Endodermal cell (in vitro differentiated cells): ENCODE data around the gene NUDT8. TPM values are rescaled to one million over a fixed set of nuclear protein-coding genes. Genes with fewer than 3 reads are reported as not detected.
"Not testable (repeated sequence)": the region's sequence is repeated elsewhere in the genome, so short reads cannot be mapped to it uniquely, and the experiment has no call there.

Experiments used
- DNase-seq: peaks from one replicate; pipeline ENCODE4 v3.0.0-alpha.2; 2017
- H3K27ac ChIP-seq: 2 replicates; pipeline ENCODE4 v1.5.1; 2013; ENCODE audit warnings: mild to moderate bottlenecking, low read depth, low read length, moderate library complexity
- H3K27me3 ChIP-seq: 2 replicates; pipeline ENCODE4 v1.6.1; 2013; ENCODE audit warnings: mild to moderate bottlenecking, low read length, moderate library complexity; ENCODE audit not compliant: insufficient read depth, control insufficient read depth, poor library complexity, severe bottlenecking
- H3K36me3 ChIP-seq: 2 replicates; pipeline ENCODE4 v1.7.0; 2013; ENCODE audit warnings: mild to moderate bottlenecking, low read length, moderate library complexity; ENCODE audit not compliant: control insufficient read depth, insufficient read depth
- H3K4me1 ChIP-seq: one replicate; pipeline ENCODE4 v1.7.0; 2013; ENCODE audit warnings: low read length; ENCODE audit not compliant: control insufficient read depth, insufficient read depth
- H3K4me3 ChIP-seq: 2 replicates; pipeline ENCODE4 v1.5.1; 2013; ENCODE audit warnings: mild to moderate bottlenecking, low read length, moderate library complexity
- H3K9ac ChIP-seq: 2 replicates; pipeline ENCODE4 v1.6.1; 2013; ENCODE audit warnings: mild to moderate bottlenecking, low read length, moderate library complexity; ENCODE audit not compliant: poor library complexity, severe bottlenecking; ENCODE audit errors: extremely low read depth
- H3K9me3 ChIP-seq: 2 replicates; pipeline ENCODE4 v1.6.1; 2013; ENCODE audit warnings: mild to moderate bottlenecking, low read length, moderate library complexity; ENCODE audit not compliant: control insufficient read depth
- H3K27ac Mint-ChIP-seq: 2 replicates; pipeline ENCODE4 v1.8.0; 2020; ENCODE audit warnings: mixed read lengths
- H3K27me3 Mint-ChIP-seq: 2 replicates; pipeline ENCODE4 v1.8.0; 2021; ENCODE audit warnings: mild to moderate bottlenecking, mixed read lengths; ENCODE audit not compliant: insufficient read depth
- H3K36me3 Mint-ChIP-seq: 2 replicates; pipeline ENCODE4 v1.8.0; 2020; ENCODE audit warnings: low read depth, mixed read lengths
- H3K4me1 Mint-ChIP-seq: 2 replicates; pipeline ENCODE4 v1.8.0; 2020; ENCODE audit warnings: mixed read lengths
- H3K4me3 Mint-ChIP-seq: 2 replicates; pipeline ENCODE4 v1.8.0; 2020; ENCODE audit warnings: mild to moderate bottlenecking, moderate library complexity, mixed read lengths
- H3K9me3 Mint-ChIP-seq: 2 replicates; pipeline ENCODE4 v1.8.0; 2020; ENCODE audit warnings: mild to moderate bottlenecking, mixed read lengths
- WGBS, 2 experiments: methylation state at CpG; one replicate each; pipeline versions ENCODE4 v1.1.5 to v1.1.7; 2013; ENCODE audit warnings: missing lambda C conversion rate in 2 of 2, mixed read lengths in 1 of 2; ENCODE audit not compliant: insufficient coverage in 1 of 2, insufficient read length in 1 of 2; 5-methylcytosine and 5-hydroxymethylcytosine counted together
- total RNA-seq, 2 donors: library from RNA; stranded (reverse); fragmentation: NEBNext Ultra II Directional in 1 of 2; extraction: Animal tissue kit (Norgen Biotek cat#: 25700) in 1 of 2; gene quantifications; 2 replicates in 1 of 2; 3 replicates in 1 of 2; pipeline ENCODE4 v1.2.1, GENCODE V29; 2021
- TF ChIP-seq, protein P1 (sequence below): fragments of 200-600 bp; sonication (generic); conservative IDR thresholded peaks from 2 replicates; pipeline ENCODE4 v1.5.0; 2021; ENCODE audit warnings: antibody characterized with exemption, mild to moderate bottlenecking

NUDT8 gene
- total RNA-seq, 2 donors from 2014 or later: 9.5 to 13.1 TPM

DNA sequence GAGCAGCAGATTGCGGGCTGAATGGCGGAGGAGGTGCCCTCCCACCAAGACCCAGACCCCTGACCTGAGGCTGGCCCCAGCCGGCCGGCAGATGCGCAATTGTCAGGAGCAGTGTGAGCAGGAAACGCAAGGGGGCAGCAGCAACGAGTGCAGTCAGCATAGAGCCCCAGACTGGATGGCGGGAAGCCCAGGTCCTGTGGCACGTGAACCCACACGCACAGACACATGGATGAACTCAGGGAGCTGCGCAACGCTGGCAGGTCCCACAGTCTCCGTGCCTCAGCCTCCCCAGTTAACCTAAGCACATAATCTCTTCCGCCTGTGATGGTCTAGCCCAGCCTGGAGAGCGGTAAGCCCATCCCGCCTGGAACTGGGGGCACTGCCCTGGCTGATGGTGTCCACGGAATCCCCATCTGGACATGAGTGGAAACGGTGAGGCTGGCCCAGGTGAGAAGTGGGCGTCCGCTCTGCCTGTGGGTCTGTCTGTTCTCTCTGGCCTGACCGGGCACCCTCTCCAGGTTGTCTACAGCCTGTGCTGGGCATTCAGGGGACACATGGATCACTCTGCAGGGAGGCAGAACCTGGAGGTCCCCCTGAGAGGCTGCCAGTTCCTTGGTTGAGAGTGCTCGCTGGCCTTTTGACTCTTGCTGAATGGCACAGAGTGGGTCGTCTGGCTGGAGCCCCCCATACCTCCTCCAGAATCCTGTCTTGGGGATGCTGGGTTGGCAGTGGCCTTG lies 10.5 kb upstream of the NUDT8 start:
- peak; percentile 94 for DNase-seq
- H3K4me1 Mint-ChIP-seq: no peaks in the 10 kb centered on the region
- H3K27ac ChIP-seq: no peak overlapping the region
- H3K4me1 ChIP-seq: no peaks in the 10 kb centered on the region
- WGBS, 2 experiments: 59 to 64% methylated on average over 16 to 23 of the region's 23 CpGs
- TF ChIP-seq, protein P1, sequence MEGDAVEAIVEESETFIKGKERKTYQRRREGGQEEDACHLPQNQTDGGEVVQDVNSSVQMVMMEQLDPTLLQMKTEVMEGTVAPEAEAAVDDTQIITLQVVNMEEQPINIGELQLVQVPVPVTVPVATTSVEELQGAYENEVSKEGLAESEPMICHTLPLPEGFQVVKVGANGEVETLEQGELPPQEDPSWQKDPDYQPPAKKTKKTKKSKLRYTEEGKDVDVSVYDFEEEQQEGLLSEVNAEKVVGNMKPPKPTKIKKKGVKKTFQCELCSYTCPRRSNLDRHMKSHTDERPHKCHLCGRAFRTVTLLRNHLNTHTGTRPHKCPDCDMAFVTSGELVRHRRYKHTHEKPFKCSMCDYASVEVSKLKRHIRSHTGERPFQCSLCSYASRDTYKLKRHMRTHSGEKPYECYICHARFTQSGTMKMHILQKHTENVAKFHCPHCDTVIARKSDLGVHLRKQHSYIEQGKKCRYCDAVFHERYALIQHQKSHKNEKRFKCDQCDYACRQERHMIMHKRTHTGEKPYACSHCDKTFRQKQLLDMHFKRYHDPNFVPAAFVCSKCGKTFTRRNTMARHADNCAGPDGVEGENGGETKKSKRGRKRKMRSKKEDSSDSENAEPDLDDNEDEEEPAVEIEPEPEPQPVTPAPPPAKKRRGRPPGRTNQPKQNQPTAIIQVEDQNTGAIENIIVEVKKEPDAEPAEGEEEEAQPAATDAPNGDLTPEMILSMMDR: peak; percentile 84
- no peaks in the 10 kb centered on the region for H3K36me3 Mint-ChIP-seq
- H3K9me3 ChIP-seq: no peaks in the 10 kb centered on the region
- H3K27ac Mint-ChIP-seq: no peak overlapping the region
- H3K9ac ChIP-seq: no peak overlapping the region
- H3K4me3 Mint-ChIP-seq: no peak overlapping the region
- no peak overlapping the region for H3K4me3 ChIP-seq
- peaks cover 5% of the 10 kb centered on the region for H3K27me3 ChIP-seq
- H3K27me3 Mint-ChIP-seq: peaks cover 25% of the 10 kb centered on the region
- no peaks in the 10 kb centered on the region for H3K36me3 ChIP-seq
- H3K9me3 Mint-ChIP-seq: peaks cover 3% of the 10 kb centered on the region

DNA sequence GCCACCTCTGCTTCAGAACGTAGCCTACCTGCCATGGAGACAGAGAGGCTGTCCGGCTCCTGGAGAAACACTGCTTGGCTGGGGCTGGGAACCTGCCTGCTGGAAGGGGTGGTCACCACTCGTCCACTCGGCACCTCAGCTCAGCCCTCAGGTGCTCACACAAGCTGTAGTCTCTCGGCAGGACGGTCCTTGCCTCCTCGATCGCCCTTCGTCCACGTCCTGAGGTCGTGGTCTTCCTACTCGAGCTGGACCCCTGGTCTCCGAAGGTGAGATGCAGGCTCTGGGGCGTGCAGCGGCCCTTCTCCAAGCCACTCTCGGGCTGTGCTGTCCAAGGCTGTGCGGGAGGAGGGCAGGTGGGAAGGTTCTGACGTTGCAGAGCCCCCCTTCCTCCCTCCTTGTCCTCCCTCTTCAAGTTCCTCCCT lies 9.7 kb upstream of the NUDT8 start, which contains the start of gene TBX10:
Gene TBX10 (minus strand): TSS at position 326 of the 422 bp plus-strand sequence. CDS start 291 bp downstream, at position 35.
- Mint-ChIP-seq H3K27me3 (peaks cover 25% of the 10 kb centered on the region), H3K4me1 (no peaks in the 10 kb centered on the region), H3K36me3 (no peaks in the 10 kb centered on the region), H3K27ac (no peak within 1 kb of the TSS), H3K4me3 (no peak within 1 kb of the TSS), H3K9me3 (peaks cover 3% of the 10 kb centered on the region)
- Histone ChIP-seq H3K27ac (no peak within 1 kb of the TSS), H3K4me1 (no peaks in the 10 kb centered on the region), H3K36me3 (no peaks in the 10 kb centered on the region), H3K4me3 (no peak within 1 kb of the TSS), H3K27me3 (peaks cover 5% of the 10 kb centered on the region), H3K9me3 (no peaks in the 10 kb centered on the region), H3K9ac (no peak within 1 kb of the TSS)
- DNase-seq: peak; percentile 56
- 86 to 92% methylated on average over 13 to 18 of the region's 18 CpGs for WGBS, 2 experiments
- TF ChIP-seq, protein P1: no peak

DNA sequence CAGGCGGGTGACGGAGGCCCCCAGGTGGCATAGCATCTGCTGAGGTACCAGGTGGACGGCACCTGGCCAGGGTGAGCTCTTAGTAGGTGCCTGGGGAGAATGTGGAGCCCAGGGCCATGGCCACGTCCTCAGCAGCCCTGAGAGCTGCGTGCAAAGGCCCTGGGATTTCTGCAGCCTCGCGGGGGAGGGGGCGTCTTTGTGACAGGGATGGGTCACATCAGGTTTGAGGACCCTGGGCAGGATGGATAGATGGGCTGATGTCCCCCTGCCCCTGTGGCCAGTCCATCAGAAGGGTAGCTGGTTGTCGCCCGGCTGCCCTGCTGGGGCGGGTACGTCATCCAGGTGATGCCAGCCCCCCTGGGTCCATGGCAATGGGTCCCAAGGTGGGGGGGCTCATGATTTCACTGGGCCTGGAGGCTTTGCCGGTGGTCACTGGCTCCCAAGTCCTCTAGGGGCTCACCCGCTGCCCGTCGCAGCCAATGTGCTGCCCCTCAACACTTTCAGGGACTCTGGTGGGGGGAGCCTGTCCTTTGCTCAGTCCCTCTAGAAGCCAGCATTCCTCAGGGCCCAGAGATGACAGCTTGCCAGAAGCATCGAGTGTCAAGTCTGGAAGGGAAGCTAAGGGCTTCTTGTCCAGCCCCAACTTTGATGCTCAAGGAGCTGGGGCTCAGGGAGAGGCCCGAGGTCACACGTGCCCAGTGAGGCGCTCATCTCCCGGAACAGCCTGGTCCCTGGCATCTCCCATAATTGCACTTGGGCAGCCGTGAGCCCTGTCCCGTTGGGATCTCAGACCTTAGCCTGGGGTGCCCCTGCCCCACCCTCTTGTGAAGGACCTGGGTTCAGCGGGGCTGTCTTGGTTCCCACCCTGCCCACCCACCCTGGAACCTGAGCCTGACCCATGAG lies 9.0 kb upstream of the NUDT8 start:
- 92 to 97% methylated on average over 14 to 24 of the region's 24 CpGs for WGBS, 2 experiments

DNA sequence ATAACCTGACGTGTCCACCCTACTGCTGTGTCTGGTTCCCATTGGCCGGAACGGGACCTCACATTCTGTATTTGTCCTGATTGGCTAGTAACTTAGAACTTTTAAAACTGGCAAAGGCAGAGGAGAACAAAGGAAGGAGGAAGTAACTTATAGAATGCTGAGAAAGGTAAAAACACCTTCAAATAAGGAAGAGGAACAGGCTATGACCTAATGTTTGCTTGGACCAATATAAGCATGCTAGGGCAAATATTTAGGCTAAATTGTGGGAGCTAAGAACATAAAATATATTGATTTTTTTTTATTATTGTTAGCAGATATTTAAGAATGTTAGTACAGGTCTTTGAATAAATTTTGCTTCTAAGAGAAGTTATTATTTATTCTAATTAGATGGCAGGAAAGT lies 7.7 kb upstream of the NUDT8 start:
- H3K27me3 Mint-ChIP-seq: peaks cover 22% of the 10 kb centered on the region
- WGBS, 2 experiments: 93% methylated on average over 3 of the region's 3 CpGs; no CpG with 5 or more reads in 1 of the 2 experiments

More for the DNA sequence above, 9.0 kb upstream of the NUDT8 start:
- H3K27ac Mint-ChIP-seq: no peak overlapping the region
- H3K27ac ChIP-seq: no peak overlapping the region
- TF ChIP-seq, protein P1: no peak
- H3K27me3 ChIP-seq: peaks cover 5% of the 10 kb centered on the region
- no peaks in the 10 kb centered on the region for H3K9me3 Mint-ChIP-seq
- no peaks in the 10 kb centered on the region for H3K36me3 Mint-ChIP-seq
- no peaks in the 10 kb centered on the region for H3K36me3 ChIP-seq
- peak; percentile 52 for DNase-seq
- no peaks in the 10 kb centered on the region for H3K4me1 Mint-ChIP-seq
- no peak overlapping the region for H3K4me3 ChIP-seq
- H3K9me3 ChIP-seq: no peaks in the 10 kb centered on the region
- H3K4me1 ChIP-seq: no peaks in the 10 kb centered on the region
- H3K4me3 Mint-ChIP-seq: no peak overlapping the region
- H3K27me3 Mint-ChIP-seq: peaks cover 25% of the 10 kb centered on the region
- H3K9ac ChIP-seq: no peak overlapping the region

More for the DNA sequence above, 7.7 kb upstream of the NUDT8 start:
- not testable (repeated sequence) for DNase-seq, H3K36me3 Mint-ChIP-seq, H3K4me3 Mint-ChIP-seq, H3K27me3 ChIP-seq, H3K27ac ChIP-seq, H3K4me1 Mint-ChIP-seq, H3K9me3 ChIP-seq, H3K4me3 ChIP-seq, H3K9me3 Mint-ChIP-seq, H3K9ac ChIP-seq, H3K4me1 ChIP-seq, H3K27ac Mint-ChIP-seq, H3K36me3 ChIP-seq
